OCI-LY1 (cell line): ENCODE results near the gene LRRC36.

Source experiments
- H2AFZ ChIP-seq: fragments of 200-600 bp; sonication (generic), shearing (Covaris generic); 2 replicates; pipeline ENCODE4 v1.6.0; 2014; ENCODE audit warnings: antibody characterized with exemption, mild to moderate bottlenecking, low read length
- H3F3A ChIP-seq: fragments of 200-600 bp; sonication (generic), shearing (Covaris generic); 2 replicates; pipeline ENCODE4 v1.6.0; 2014; ENCODE audit warnings: mild to moderate bottlenecking, antibody characterized with exemption, low read length, moderate library complexity; ENCODE audit not compliant: insufficient read depth
- H3K27ac ChIP-seq: fragments of 200-600 bp; sonication (generic); 2 replicates; pipeline ENCODE4 v1.5.1; 2014; ENCODE audit warnings: low read length, mixed run types, mild to moderate bottlenecking, low read depth; ENCODE audit not compliant: poor library complexity, severe bottlenecking
- H3K27me3 ChIP-seq: fragments of 200-600 bp; sonication (generic); 2 replicates; pipeline ENCODE4 v1.6.0; 2014; ENCODE audit warnings: antibody characterized with exemption, mild to moderate bottlenecking, low read length, moderate library complexity; ENCODE audit not compliant: insufficient read depth
- H3K36me3 ChIP-seq: fragments of 200-600 bp; sonication (generic); 2 replicates; pipeline ENCODE4 v1.6.1; 2014; ENCODE audit warnings: mild to moderate bottlenecking, antibody characterized with exemption, low read length, moderate library complexity, mixed read lengths; ENCODE audit not compliant: insufficient read depth
- H3K4me1 ChIP-seq: fragments of 200-600 bp; sonication (generic); 2 replicates; pipeline ENCODE4 v1.5.1; 2014; ENCODE audit warnings: mild to moderate bottlenecking, low read length, moderate library complexity; ENCODE audit not compliant: insufficient read depth, severe bottlenecking
- H3K4me2 ChIP-seq: fragments of 200-600 bp; sonication (generic), shearing (Covaris generic); 2 replicates; pipeline ENCODE4 v1.6.1; 2014; ENCODE audit warnings: low read length
- H3K4me3 ChIP-seq: fragments of 200-600 bp; sonication (generic); 2 replicates; pipeline ENCODE4 v1.5.1; 2014; ENCODE audit warnings: low read length, low read depth, mild to moderate bottlenecking, mixed read lengths; ENCODE audit not compliant: poor library complexity, severe bottlenecking
- H3K79me2 ChIP-seq: fragments of 200-600 bp; shearing (Covaris generic); 2 replicates; pipeline ENCODE4 v1.6.1; 2016; ENCODE audit warnings: mixed run types, low read length, mixed read lengths; ENCODE audit not compliant: insufficient read depth
- H3K9ac ChIP-seq: fragments of 200-600 bp; sonication (generic), shearing (Covaris generic); 2 replicates; pipeline ENCODE4 v1.6.1; 2014; ENCODE audit warnings: mild to moderate bottlenecking, low read length, mixed read lengths
- H3K9me2 ChIP-seq: fragments of 200-600 bp; sonication (generic), shearing (Covaris generic); 2 replicates; pipeline ENCODE4 v1.6.1; 2014; ENCODE audit warnings: low read depth, mild to moderate bottlenecking, low read length, mixed read lengths
- H3K9me3 ChIP-seq: fragments of 200-600 bp; shearing (Covaris generic); 2 replicates; pipeline ENCODE4 v1.6.1; 2014; ENCODE audit warnings: low read length, mixed read lengths
- H4K20me1 ChIP-seq: fragments of 200-600 bp; sonication (generic), shearing (Covaris generic); 2 replicates; pipeline ENCODE4 v1.6.0; 2016; ENCODE audit warnings: mild to moderate bottlenecking, low read length; ENCODE audit not compliant: insufficient read depth
- EZH2 ChIP-seq: fragments of 200-600 bp; sonication (generic), shearing (Covaris generic); IDR thresholded peaks from 2 replicates; pipeline ENCODE4 v1.8.0; 2017; ENCODE audit warnings: borderline replicate concordance, mixed run types, mild to moderate bottlenecking, antibody characterized with exemption, low read length, moderate library complexity, mixed read lengths
- TF ChIP-seq, protein P1 (sequence below): fragments of 200-600 bp; sonication (generic), shearing (Covaris generic); IDR thresholded peaks from 2 replicates; pipeline ENCODE4 v1.5.1; 2017; ENCODE audit warnings: mild to moderate bottlenecking, antibody characterized with exemption, low read length, moderate library complexity, mixed read lengths

The LRRC36 gene

DNA sequence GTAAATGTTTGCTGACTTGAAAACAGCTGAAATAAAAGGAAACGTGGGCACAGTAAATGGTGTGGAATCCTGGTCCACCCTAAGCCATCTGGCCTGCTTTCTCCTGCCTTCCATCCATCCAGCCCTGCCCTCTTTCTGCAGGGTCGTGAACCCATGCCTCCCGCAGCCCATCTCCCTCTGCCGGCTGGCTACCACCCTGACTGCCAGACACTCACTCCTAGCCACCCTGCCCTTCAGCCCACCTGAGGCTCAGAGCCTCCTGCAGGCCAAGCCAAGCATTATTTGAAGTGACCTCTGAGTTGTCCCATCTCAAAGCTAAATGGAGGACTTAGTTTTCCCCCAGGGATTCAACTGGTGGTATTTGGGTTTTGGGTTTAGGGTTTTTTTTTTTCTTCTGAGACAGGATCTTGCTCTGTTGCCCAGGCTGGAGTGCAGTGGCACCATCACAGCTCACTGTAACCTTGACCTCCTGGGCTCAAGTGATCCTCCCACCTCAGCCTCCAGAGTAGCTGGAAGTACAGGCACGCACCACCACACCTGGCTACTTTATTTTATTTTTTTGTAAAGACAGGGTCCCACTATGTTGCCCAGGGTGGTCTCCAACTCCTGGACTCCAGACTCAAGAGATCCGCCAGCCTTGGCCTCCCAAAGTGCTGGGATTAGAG, 81.3 kb downstream of the LRRC36 start:
- H3K9me2 ChIP-seq = no peaks in the 10 kb centered on the region
- H3F3A ChIP-seq = no peaks in the 10 kb centered on the region
- no peaks in the 10 kb centered on the region for H3K9me3 ChIP-seq
- no peaks in the 10 kb centered on the region; the same call in 1 of the 2 replicates for H3K27me3 ChIP-seq
- H3K4me1 ChIP-seq = no peaks in the 10 kb centered on the region
- no peak overlapping the region for H3K9ac ChIP-seq
- no peak overlapping the region for H3K27ac ChIP-seq
- H4K20me1 ChIP-seq = no peaks in the 10 kb centered on the region
- H2AFZ ChIP-seq = no peak overlapping the region
- H3K4me3 ChIP-seq = no peak overlapping the region
- TF ChIP-seq EZH2 = no peak
- TF ChIP-seq, protein P1, sequence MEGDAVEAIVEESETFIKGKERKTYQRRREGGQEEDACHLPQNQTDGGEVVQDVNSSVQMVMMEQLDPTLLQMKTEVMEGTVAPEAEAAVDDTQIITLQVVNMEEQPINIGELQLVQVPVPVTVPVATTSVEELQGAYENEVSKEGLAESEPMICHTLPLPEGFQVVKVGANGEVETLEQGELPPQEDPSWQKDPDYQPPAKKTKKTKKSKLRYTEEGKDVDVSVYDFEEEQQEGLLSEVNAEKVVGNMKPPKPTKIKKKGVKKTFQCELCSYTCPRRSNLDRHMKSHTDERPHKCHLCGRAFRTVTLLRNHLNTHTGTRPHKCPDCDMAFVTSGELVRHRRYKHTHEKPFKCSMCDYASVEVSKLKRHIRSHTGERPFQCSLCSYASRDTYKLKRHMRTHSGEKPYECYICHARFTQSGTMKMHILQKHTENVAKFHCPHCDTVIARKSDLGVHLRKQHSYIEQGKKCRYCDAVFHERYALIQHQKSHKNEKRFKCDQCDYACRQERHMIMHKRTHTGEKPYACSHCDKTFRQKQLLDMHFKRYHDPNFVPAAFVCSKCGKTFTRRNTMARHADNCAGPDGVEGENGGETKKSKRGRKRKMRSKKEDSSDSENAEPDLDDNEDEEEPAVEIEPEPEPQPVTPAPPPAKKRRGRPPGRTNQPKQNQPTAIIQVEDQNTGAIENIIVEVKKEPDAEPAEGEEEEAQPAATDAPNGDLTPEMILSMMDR = no peak
- no peaks in the 10 kb centered on the region for H3K36me3 ChIP-seq
- H3K79me2 ChIP-seq = no peaks in the 10 kb centered on the region
- H3K4me2 ChIP-seq = no peak overlapping the region

DNA sequence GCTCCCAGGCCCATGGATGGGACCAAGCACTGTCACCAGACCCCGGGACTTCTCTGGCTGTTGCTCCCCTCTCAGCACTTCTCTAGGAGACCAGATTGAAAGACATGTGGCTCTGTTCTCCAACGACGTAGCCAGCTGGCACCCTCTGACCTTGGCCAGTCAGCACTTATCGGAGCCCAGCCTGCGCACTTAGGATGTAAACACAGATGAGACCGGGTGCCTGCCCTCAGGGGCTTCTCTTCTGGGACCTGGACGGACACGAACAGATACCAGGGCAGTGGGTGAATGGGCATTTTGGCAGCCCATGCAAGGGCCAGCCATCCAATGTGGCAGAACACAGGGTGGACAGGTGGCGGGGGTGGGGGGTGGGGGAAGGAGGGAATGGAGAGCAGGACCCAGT, 83.0 kb downstream of the LRRC36 start:
- Histone ChIP-seq H3K36me3 (no peaks in the 10 kb centered on the region), H3K27me3 (no peaks in the 10 kb centered on the region), H2AFZ (no peak overlapping the region), H3K4me3 (no peak overlapping the region), H3K4me1 (no peaks in the 10 kb centered on the region), H4K20me1 (no peaks in the 10 kb centered on the region), H3K9ac (no peak overlapping the region), H3K9me2 (no peaks in the 10 kb centered on the region), H3K4me2 (no peak overlapping the region), H3F3A (no peaks in the 10 kb centered on the region), H3K27ac (no peak overlapping the region), H3K79me2 (no peaks in the 10 kb centered on the region), H3K9me3 (no peaks in the 10 kb centered on the region)
- TF ChIP-seq, protein P1 = no peak
- no peak for TF ChIP-seq EZH2

DNA sequence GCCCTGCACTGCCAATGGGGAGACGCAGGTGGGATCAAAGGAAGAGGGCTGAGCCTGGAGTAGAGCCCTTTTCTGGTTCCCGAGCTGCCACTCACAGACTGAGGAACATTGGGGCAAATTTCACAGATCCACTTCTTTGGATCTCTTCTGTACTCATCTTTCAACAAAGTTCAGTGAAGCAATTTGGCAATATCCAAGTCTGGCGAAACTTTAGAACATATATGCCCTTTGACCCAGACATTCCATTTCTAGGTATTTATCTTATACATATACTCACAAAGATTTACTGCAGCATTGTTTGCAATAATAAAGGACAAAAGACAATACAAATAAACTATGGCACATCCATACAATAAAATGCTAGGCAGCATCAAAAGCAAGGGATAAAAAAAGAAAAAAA, 84.7 kb downstream of the LRRC36 start:
- H3K36me3 ChIP-seq = no peaks in the 10 kb centered on the region

More for the DNA sequence above, 84.7 kb downstream of the LRRC36 start:
- Histone ChIP-seq H3K4me3 (no peak overlapping the region), H3F3A (no peaks in the 10 kb centered on the region), H3K9me3 (no peaks in the 10 kb centered on the region), H4K20me1 (no peaks in the 10 kb centered on the region), H3K79me2 (no peaks in the 10 kb centered on the region), H3K4me2 (no peak overlapping the region), H3K4me1 (peaks cover 6% of the 10 kb centered on the region), H3K9me2 (no peaks in the 10 kb centered on the region), H3K27me3 (no peaks in the 10 kb centered on the region), H2AFZ (no peak overlapping the region), H3K27ac (no peak overlapping the region), H3K9ac (no peak overlapping the region)
- no peak for TF ChIP-seq EZH2
- TF ChIP-seq, protein P1 = no peak
